Tibial nerve (tissue), 3 donors: Measurements from ENCODE around the gene VILL.

Source experiments
- CTCF ChIP-seq, 5 experiments: fragments of 200-600 bp in 3 of 5; fragments of 450-650 bp in 2 of 5; sonication (generic) in 3 of 5; IDR thresholded peaks; one replicate each; pipeline ENCODE4 v1.5.1; 2016 to 2019; ENCODE audit warnings: antibody characterized with exemption in 5 of 5, mild to moderate bottlenecking in 3 of 5, moderate library complexity in 2 of 5
- POLR2A ChIP-seq, 2 donors: fragments of 450-650 bp; IDR thresholded peaks; one replicate each; pipeline ENCODE4 v1.6.1; 2017; ENCODE audit warnings: antibody characterized with exemption in 2 of 2, mild to moderate bottlenecking in 2 of 2, moderate library complexity in 2 of 2

- TF ChIP-seq CTCF (IDR thresholded peaks at IDR 0.05) (no peak), POLR2A (IDR thresholded peaks at IDR 0.05) (no peak)
These were observed 64.0 kb downstream of the VILL start for GRCh38 chr3:38054499-38055001.
